OCI-LY3 (cell line): ENCODE data around the gene DDX1.

Experiments used
- H2AFZ ChIP-seq: fragments of 200-600, 300-600 bp; shearing (Covaris generic); 2 replicates; pipeline ENCODE4 v1.6.0; 2014; ENCODE audit warnings: antibody characterized with exemption, low read depth, low read length
- H3K27ac ChIP-seq: fragments of 200-600, 300-600 bp; sonication (generic); 2 replicates; pipeline ENCODE4 v1.5.1; 2014; ENCODE audit warnings: mild to moderate bottlenecking, low read length, moderate library complexity, mixed read lengths
- H3K27me3 ChIP-seq: fragments of 200-600, 300-600 bp; sonication (generic); 2 replicates; pipeline ENCODE4 v1.6.1; 2014; ENCODE audit warnings: low read depth, low read length, mixed read lengths
- H3K36me3 ChIP-seq: fragments of 200-600, 300-600 bp; sonication (generic); replicated peaks from 2 replicates; pipeline ENCODE3; 2014; ENCODE audit warnings: low read depth, low read length, mixed read lengths
- H3K4me1 ChIP-seq: fragments of 300-600, 200-600 bp; sonication (generic); 2 replicates; pipeline ENCODE4 v1.6.1; 2014; ENCODE audit warnings: low read length, mixed read lengths
- H3K4me2 ChIP-seq: fragments of 200-600, 300-600 bp; sonication (generic); 2 replicates; pipeline ENCODE4 v1.6.1; 2014; ENCODE audit warnings: low read length, mixed read lengths
- H3K4me3 ChIP-seq: fragments of 300-600, 200-600 bp; sonication (generic); 2 replicates; pipeline ENCODE4 v1.5.1; 2014; ENCODE audit warnings: antibody characterized with exemption, mild to moderate bottlenecking, low read length, moderate library complexity
- H3K79me2 ChIP-seq: fragments of 300-600, 200-600 bp; shearing (Covaris generic); 2 replicates; pipeline ENCODE4 v1.6.1; 2014; ENCODE audit warnings: mild to moderate bottlenecking, low read length, mixed read lengths
- H3K9ac ChIP-seq: fragments of 300-600, 200-600 bp; shearing (Covaris generic); 2 replicates; pipeline ENCODE4 v1.6.0; 2014; ENCODE audit warnings: mild to moderate bottlenecking, low read length, moderate library complexity
- H3K9me3 ChIP-seq: fragments of 200-600, 300-600 bp; shearing (Covaris generic); 2 replicates; pipeline ENCODE4 v1.6.1; 2014; ENCODE audit warnings: low read length, mixed read lengths; ENCODE audit not compliant: insufficient read depth
- H4K20me1 ChIP-seq: fragments of 200-600, 300-600 bp; sonication (generic); 2 replicates; pipeline ENCODE4 v1.6.1; 2016; ENCODE audit warnings: low read length, mixed read lengths; ENCODE audit not compliant: insufficient read depth
- EZH2phosphoT487 ChIP-seq: fragments of 200-600 bp; shearing (Covaris generic); IDR thresholded peaks from 2 replicates; pipeline ENCODE4 v1.6.1; 2018; ENCODE audit warnings: antibody characterized with exemption, mixed run types, low read depth
- TF ChIP-seq, protein P1 (sequence below): fragments of 200-600, 300-600 bp; sonication (generic); IDR thresholded peaks from 2 replicates; pipeline ENCODE4 v1.5.1; 2014; ENCODE audit warnings: antibody characterized with exemption, low read length, low read depth

The DDX1 gene

DNA sequence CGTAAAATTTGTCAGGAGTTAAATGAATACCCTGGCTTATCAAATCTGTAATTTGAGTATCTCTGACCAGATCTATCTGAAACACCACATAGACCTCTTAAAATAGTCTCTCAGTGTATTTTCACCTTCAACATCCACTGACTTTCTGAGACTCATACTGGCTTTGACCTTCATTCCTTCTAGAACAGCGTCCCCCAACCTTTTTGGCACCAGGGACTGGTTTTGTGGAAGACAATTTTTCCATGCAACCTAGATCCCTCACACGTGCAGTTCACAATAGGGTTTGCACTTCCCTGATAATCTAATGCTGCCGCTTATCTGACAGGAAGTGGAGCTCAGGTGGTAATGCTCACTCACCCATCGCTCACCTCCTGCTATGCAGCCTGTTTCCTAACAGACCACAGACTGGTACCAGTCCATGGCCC is 33.8 kb upstream of the DDX1 start:
- Histone ChIP-seq H3K79me2 (peaks cover 40% of the 10 kb centered on the region), H3K4me2 (no peak overlapping the region), H3K36me3 (no peaks in the 10 kb centered on the region), H3K4me1 (peaks cover 23% of the 10 kb centered on the region), H3K27ac (no peak overlapping the region), H3K9ac (no peak overlapping the region), H3K9me3 (no peaks in the 10 kb centered on the region), H4K20me1 (no peaks in the 10 kb centered on the region), H3K27me3 (no peaks in the 10 kb centered on the region), H2AFZ (no peak overlapping the region), H3K4me3 (no peak overlapping the region)
- no peak for TF ChIP-seq EZH2phosphoT487
- TF ChIP-seq, protein P1, sequence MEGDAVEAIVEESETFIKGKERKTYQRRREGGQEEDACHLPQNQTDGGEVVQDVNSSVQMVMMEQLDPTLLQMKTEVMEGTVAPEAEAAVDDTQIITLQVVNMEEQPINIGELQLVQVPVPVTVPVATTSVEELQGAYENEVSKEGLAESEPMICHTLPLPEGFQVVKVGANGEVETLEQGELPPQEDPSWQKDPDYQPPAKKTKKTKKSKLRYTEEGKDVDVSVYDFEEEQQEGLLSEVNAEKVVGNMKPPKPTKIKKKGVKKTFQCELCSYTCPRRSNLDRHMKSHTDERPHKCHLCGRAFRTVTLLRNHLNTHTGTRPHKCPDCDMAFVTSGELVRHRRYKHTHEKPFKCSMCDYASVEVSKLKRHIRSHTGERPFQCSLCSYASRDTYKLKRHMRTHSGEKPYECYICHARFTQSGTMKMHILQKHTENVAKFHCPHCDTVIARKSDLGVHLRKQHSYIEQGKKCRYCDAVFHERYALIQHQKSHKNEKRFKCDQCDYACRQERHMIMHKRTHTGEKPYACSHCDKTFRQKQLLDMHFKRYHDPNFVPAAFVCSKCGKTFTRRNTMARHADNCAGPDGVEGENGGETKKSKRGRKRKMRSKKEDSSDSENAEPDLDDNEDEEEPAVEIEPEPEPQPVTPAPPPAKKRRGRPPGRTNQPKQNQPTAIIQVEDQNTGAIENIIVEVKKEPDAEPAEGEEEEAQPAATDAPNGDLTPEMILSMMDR = no peak

DNA sequence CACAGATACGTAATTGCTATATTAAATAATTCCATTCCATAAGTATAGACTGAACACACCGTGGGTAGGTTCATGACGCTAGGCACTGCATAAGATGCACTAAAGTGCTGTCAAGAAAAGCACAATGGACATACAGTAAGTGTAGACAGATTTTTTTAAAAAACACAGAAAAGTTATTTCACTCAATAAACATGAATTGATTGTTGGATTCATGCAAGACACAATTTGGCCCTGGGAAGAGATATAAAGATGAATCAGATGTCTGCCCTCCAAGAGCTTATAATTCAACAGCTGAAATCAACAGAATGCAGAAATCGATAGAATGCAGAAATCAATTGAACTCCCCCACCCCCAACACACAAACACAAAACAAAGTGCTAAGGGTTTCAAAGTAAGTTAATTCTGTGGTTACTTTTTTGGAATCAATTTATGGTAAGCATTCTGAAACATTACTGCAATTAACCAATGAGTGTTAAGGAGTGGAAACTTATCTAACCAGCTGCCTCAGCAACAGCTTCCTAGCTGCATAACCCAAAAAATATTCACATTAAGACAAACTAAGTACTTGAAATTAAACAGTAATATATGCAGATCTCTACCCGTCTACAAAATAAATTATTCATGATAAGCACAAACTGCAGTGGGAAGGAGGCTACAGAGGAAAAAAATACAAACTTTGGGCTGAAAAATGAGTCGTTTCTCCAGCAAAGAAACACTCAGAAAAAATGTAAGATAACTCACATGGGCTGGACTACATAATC is 32.1 kb upstream of the DDX1 start:
- H3K79me2 ChIP-seq = peaks cover 37% of the 10 kb centered on the region
- H3K9ac ChIP-seq = peak overlapping the region; percentile 83
- H3K4me3 ChIP-seq = peak overlapping the region; percentile 100

DNA sequence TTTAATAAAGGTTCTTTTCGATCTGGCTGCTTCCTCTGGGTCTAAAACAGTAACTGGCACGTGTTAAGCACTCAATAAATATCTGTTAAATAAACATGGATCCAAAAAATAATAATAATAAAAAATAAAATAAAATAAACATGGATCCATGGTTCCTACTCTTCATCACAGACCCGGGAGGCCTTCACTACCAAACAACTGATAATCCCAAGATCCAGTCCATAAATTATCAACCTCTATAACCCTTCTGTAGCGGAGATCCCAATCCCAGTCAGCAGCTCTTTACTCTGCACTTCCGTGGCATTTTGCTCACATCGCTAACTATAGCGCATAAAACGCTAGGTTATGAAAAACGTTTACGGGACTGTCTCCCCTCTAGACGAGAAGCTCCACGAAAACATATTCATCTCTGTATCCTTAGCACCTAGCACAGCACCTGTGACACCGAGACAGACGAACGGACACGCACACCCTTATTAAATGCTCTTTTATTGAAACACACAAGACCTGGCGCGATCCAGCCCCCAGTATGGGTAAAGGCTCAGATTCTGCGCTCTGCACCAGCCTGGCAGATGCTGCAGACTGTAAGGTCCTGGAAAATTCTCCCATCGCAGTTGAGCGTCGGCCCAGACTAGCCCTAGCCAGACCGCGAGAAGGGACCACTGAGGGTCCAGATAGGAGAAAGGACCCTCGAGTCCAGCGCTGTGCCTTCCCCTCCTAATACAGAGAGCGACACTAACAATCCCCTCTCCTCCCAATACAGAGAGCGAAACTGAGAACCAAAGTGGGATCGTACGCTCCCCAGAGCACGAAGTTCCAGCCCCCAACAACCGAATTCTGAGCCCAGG is 31.3 kb upstream of the DDX1 start:
- no peaks in the 10 kb centered on the region for H3K9me3 ChIP-seq
- TF ChIP-seq, protein P1 = no peak
- no peak for TF ChIP-seq EZH2phosphoT487
- no peaks in the 10 kb centered on the region for H3K27me3 ChIP-seq
- peaks cover 37% of the 10 kb centered on the region for H3K79me2 ChIP-seq
- H3K4me1 ChIP-seq = peaks cover 23% of the 10 kb centered on the region
- H3K36me3 ChIP-seq = no peaks in the 10 kb centered on the region
- peak overlapping the region; percentile 100 for H3K4me3 ChIP-seq
- no peaks in the 10 kb centered on the region for H4K20me1 ChIP-seq
- H3K9ac ChIP-seq = peak overlapping the region; percentile 83
- peak overlapping the region; percentile 99 for H3K4me2 ChIP-seq
- no peak overlapping the region for H3K27ac ChIP-seq
- peak overlapping the region; percentile 100 for H2AFZ ChIP-seq

More for the DNA sequence above, 32.1 kb upstream of the DDX1 start:
- no peak overlapping the region for H2AFZ ChIP-seq
- H3K4me2 ChIP-seq = peak overlapping the region; percentile 99
- H3K27me3 ChIP-seq = no peaks in the 10 kb centered on the region
- H3K27ac ChIP-seq = no peak overlapping the region
- H3K4me1 ChIP-seq = peaks cover 23% of the 10 kb centered on the region
- no peaks in the 10 kb centered on the region for H3K36me3 ChIP-seq
- H3K9me3 ChIP-seq = no peaks in the 10 kb centered on the region
- TF ChIP-seq, protein P1 = no peak
- TF ChIP-seq EZH2phosphoT487 = no peak
- H4K20me1 ChIP-seq = no peaks in the 10 kb centered on the region

DNA sequence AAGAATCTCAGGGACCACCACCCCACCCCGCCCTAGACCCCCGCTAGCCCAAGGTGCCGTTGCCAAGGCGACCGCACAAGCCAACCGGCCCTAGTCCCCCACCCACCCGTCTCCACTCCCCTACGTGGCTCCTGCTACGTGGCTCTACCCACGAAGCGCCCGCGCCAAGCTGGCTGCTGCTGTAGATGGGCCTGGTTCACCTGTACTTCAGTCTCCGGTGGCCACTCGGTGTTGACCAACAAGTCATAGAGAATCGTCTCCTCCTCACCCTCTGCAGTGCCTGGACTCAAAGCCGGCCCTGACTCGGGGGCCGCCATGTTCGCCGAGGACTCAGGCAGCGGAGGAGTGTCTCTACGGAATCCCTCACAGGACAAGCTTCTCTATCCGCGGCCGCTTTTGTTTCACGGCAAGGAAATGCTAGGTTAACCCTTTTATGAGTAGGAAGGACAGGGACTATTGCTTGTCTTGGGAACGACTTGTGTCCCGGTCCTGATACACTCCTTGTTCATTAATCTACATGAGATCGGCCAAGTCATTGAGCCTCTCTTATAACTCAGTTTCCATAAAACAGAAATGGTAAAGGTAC is 30.6 kb upstream of the DDX1 start, which contains the start of gene NBAS:
Gene NBAS, minus strand, starts transcription at position 347 of the 586 bp plus-strand sequence. Its CDS starts 30 bp downstream, at position 317.
- no peak within 1 kb of the TSS; the same call in 1 of the 2 replicates for H3K27ac ChIP-seq

More for the DNA sequence above, 30.6 kb upstream of the DDX1 start, which contains the start of gene NBAS:
- H3K79me2 ChIP-seq = peaks cover 33% of the 10 kb centered on the region
- no peaks in the 10 kb centered on the region for H4K20me1 ChIP-seq
- no peaks in the 10 kb centered on the region for H3K36me3 ChIP-seq
- TF ChIP-seq EZH2phosphoT487 = no peak
- TF ChIP-seq, protein P1 = no peak
- peaks cover 20% of the 10 kb centered on the region for H3K4me1 ChIP-seq
- peak within 1 kb of the TSS; percentile 100 for H2AFZ ChIP-seq
- no peaks in the 10 kb centered on the region for H3K9me3 ChIP-seq
- no peaks in the 10 kb centered on the region for H3K27me3 ChIP-seq
- peak within 1 kb of the TSS; percentile 83 for H3K9ac ChIP-seq
- H3K4me2 ChIP-seq = peak within 1 kb of the TSS; percentile 99
- H3K4me3 ChIP-seq = peak within 1 kb of the TSS; percentile 100
